Jurkat, Clone E6-1 (cell line): Measurements from ENCODE around the gene SHANK1.
A peak's percentile ranks its signal among the peaks of the same experiment; 100 is the strongest.

ENCODE experiments used
- DNase-seq: peaks from one replicate; pipeline ENCODE4 v3.0.0-alpha.2; 2011; ENCODE audit warnings: low read depth, low spot score
- H3K4me3 ChIP-seq: 2 replicates; pipeline ENCODE4 v1.5.1; 2011; ENCODE audit warnings: mild to moderate bottlenecking, low read length, control low read depth, moderate library complexity

SHANK1 gene

GRCh38 chr19:50667759-50668231, 51.8 kb downstream of the SHANK1 start:
- H3K4me3 ChIP-seq: no peak overlapping the region
- no peak for DNase-seq

- DNase-seq: no peak
- H3K4me3 ChIP-seq: no peak overlapping the region
These were observed 52.3 kb downstream of the SHANK1 start for GRCh38 chr19:50667177-50667758.

- H3K4me3 ChIP-seq: no peak overlapping the region
- DNase-seq: no peak
These were observed 53.0 kb downstream of the SHANK1 start for GRCh38 chr19:50666346-50667176.

- DNase-seq: no peak
- H3K4me3 ChIP-seq: no peak overlapping the region
These were observed 55.4 kb downstream of the SHANK1 start for GRCh38 chr19:50664204-50664603.

GRCh38 chr19:50663482-50663790, 56.2 kb downstream of the SHANK1 start:
- DNase-seq: no peak
- no peak overlapping the region for H3K4me3 ChIP-seq

- no peak for DNase-seq
- H3K4me3 ChIP-seq: no peak overlapping the region
These were observed 56.7 kb downstream of the SHANK1 start for GRCh38 chr19:50662651-50663481.

- H3K4me3 ChIP-seq: no peak overlapping the region
- no peak for DNase-seq
These were observed 57.6 kb downstream of the SHANK1 start for GRCh38 chr19:50661766-50662650.

- no peak overlapping the region for H3K4me3 ChIP-seq
- no peak for DNase-seq
These were observed 58.6 kb downstream of the SHANK1 start for GRCh38 chr19:50661023-50661422.

- DNase-seq: no peak
- H3K4me3 ChIP-seq: no peak overlapping the region
These were observed 59.6 kb downstream of the SHANK1 start for GRCh38 chr19:50660088-50660366.

- no peak for DNase-seq
- peak overlapping the region; percentile 52 for H3K4me3 ChIP-seq
These were observed 60.1 kb downstream of the SHANK1 start for GRCh38 chr19:50659318-50660087.

- DNase-seq: peak; percentile 91
- peak overlapping the region; percentile 92 for H3K4me3 ChIP-seq
These were observed 60.9 kb downstream of the SHANK1 start for GRCh38 chr19:50658441-50659317.

GRCh38 chr19:50657712-50658440, 61.7 kb downstream of the SHANK1 start:
- DNase-seq: peak; percentile 99
- H3K4me3 ChIP-seq: peak overlapping the region; percentile 92

GRCh38 chr19:50657222-50657669, 62.4 kb downstream of the SHANK1 start:
- peak overlapping the region; percentile 78 for H3K4me3 ChIP-seq
- no peak for DNase-seq

GRCh38 chr19:50654882-50655281, 64.7 kb downstream of the SHANK1 start:
- no peak overlapping the region for H3K4me3 ChIP-seq
- DNase-seq: no peak

GRCh38 chr19:50652722-50653121, 66.9 kb downstream of the SHANK1 start:
- H3K4me3 ChIP-seq: no peak overlapping the region
- no peak for DNase-seq

GRCh38 chr19:50651174-50651573, 68.4 kb downstream of the SHANK1 start:
- no peak for DNase-seq
- no peak overlapping the region for H3K4me3 ChIP-seq
